Stimulated activated CD8-positive, alpha-beta memory T cell treated with anti-CD3 and anti-CD28 coated beads, Interleukin-12 subunit alpha, Interleukin-12 subunit beta, amount 100 ng/mL, for 4 hours (primary cell): ENCODE measurements around the gene CRLF2.
"Not testable (repeated sequence)": the region's sequence is repeated elsewhere in the genome, so short reads cannot be mapped to it uniquely, and the experiment has no call there.

Source experiments
- DNase-seq: peaks from one replicate; pipeline ENCODE4 v3.0.0-alpha.2; 2020; ENCODE audit warnings: low read depth

Gene CRLF2

GRCh38 chrX:1167466-1167865, 45.0 kb downstream of the CRLF2 start:
- DNase-seq = no peak

GRCh38 chrX:1165535-1166196, 46.8 kb downstream of the CRLF2 start:
- no peak for DNase-seq

GRCh38 chrX:1164322-1165288, 47.8 kb downstream of the CRLF2 start:
- no peak for DNase-seq

GRCh38 chrX:1163231-1163630, 49.2 kb downstream of the CRLF2 start:
- DNase-seq = no peak

GRCh38 chrX:1162119-1162916, 50.1 kb downstream of the CRLF2 start:
- no peak for DNase-seq

GRCh38 chrX:1159548-1159947, 52.9 kb downstream of the CRLF2 start:
- no peak for DNase-seq

GRCh38 chrX:1156681-1157455, 55.6 kb downstream of the CRLF2 start:
- DNase-seq = not testable (repeated sequence)

- no peak for DNase-seq
Measured at GRCh38 chrX:1153940-1154339, 58.5 kb downstream of the CRLF2 start.

- DNase-seq = no peak
Measured at GRCh38 chrX:1152090-1152489, 60.4 kb downstream of the CRLF2 start.

GRCh38 chrX:1151378-1152077, 60.9 kb downstream of the CRLF2 start:
- DNase-seq = no peak

- no peak for DNase-seq
Measured at GRCh38 chrX:1150569-1151347, 61.7 kb downstream of the CRLF2 start.

GRCh38 chrX:1147611-1148515, 64.6 kb downstream of the CRLF2 start:
- DNase-seq = no peak

- DNase-seq = no peak
Measured at GRCh38 chrX:1144293-1144692, 68.2 kb downstream of the CRLF2 start.
